WTC11 (cell line): ENCODE data around the gene BMP6.

Experiments
- CTCF ChIP-seq: fragments of 200-600 bp; IDR thresholded peaks from 2 replicates; pipeline ENCODE4 v1.8.0; 2022; ENCODE audit warnings: antibody characterized with exemption
- ESRRA ChIP-seq: sonication (generic); formaldehyde crosslinking; IDR thresholded peaks from 2 replicates; pipeline ENCODE4 v1.8.1; 2022; ENCODE audit warnings: mild to moderate bottlenecking, missing genetic modification reagents, borderline replicate concordance
- FOXJ3 ChIP-seq: sonication (generic); formaldehyde crosslinking; IDR thresholded peaks from 2 replicates; pipeline ENCODE4 v1.9.0; 2021; ENCODE audit warnings: missing genetic modification reagents, mild to moderate bottlenecking, borderline replicate concordance
- KAT7 ChIP-seq: sonication (generic); formaldehyde crosslinking; IDR thresholded peaks from 2 replicates; pipeline ENCODE4 v1.8.1; 2023; ENCODE audit warnings: missing genetic modification reagents, mild to moderate bottlenecking, borderline replicate concordance
- NR2C2 ChIP-seq: sonication (generic); formaldehyde crosslinking; IDR thresholded peaks from 2 replicates; pipeline ENCODE4 v1.8.0; 2022; ENCODE audit warnings: mild to moderate bottlenecking, missing genetic modification reagents

GRCh38 chr6:7727086-7727945, 1.4 kb downstream of the BMP6 start:
- no peak for TF ChIP-seq NR2C2 (CRISPR knock-in tag)
- no peak for TF ChIP-seq KAT7 (CRISPR knock-in tag)
- TF ChIP-seq CTCF, result no peak
- no peak for TF ChIP-seq FOXJ3 (CRISPR knock-in tag)
- no peak for TF ChIP-seq ESRRA (CRISPR knock-in tag)
